HG03442 (cell line): ENCODE data around the gene AKAP9.
A peak's percentile ranks its signal among the peaks of the same experiment; 100 is the strongest.
"Not testable (repeated sequence)": the region's sequence is repeated elsewhere in the genome, so short reads cannot be mapped to it uniquely, and the experiment has no call there.

Source experiments
- ATAC-seq: cut with Tn5 transposase; IDR thresholded peaks from one replicate; pipeline ENCODE4 v1.9.1; 2021; ENCODE audit warnings: mild to moderate bottlenecking, moderate library complexity; ENCODE audit not compliant: unreplicated experiment

The AKAP9 gene

GRCh38 chr7:92131764-92132330 is 191.2 kb downstream of the AKAP9 start:
- no peak for ATAC-seq

DNA sequence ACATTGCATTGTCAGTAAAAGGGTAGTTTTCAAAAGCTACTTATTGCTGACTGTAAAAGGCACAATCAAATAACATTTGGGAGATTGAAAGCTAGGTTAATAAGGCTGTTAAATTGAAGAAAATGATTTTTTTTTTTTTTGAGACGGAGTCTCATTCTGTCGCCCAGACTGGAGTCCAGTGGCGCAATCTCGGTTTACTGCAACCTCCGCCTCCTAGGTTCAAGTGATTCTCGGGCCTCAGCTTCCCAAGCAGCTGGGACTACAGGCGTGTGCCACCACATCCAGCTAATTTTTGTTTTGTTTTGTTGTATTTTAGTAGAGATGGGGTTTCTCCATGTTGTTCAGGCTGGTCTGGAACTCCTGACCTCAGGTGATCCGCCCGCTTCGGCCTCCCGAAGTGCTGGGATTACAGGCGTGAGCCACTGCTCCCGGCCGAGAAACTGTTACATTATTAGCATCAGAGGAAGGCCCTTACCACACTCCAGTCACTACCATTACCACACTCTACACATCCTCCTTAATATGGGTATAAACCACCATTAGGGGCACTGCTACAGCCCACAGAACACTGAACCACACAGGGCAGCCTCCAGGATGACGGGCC is 192.6 kb downstream of the AKAP9 start:
- peak; percentile 7 for ATAC-seq

GRCh38 chr7:92133737-92134270 is 193.1 kb downstream of the AKAP9 start:
- ATAC-seq, result peak; percentile 23

GRCh38 chr7:92134271-92135051 is 193.8 kb downstream of the AKAP9 start, which contains the start of gene CYP51A1:
Gene CYP51A1 (minus strand): TSS chr7:92134477. CDS start chr7:92134364, 113 bp downstream.
- ATAC-seq, result peak; percentile 89

DNA sequence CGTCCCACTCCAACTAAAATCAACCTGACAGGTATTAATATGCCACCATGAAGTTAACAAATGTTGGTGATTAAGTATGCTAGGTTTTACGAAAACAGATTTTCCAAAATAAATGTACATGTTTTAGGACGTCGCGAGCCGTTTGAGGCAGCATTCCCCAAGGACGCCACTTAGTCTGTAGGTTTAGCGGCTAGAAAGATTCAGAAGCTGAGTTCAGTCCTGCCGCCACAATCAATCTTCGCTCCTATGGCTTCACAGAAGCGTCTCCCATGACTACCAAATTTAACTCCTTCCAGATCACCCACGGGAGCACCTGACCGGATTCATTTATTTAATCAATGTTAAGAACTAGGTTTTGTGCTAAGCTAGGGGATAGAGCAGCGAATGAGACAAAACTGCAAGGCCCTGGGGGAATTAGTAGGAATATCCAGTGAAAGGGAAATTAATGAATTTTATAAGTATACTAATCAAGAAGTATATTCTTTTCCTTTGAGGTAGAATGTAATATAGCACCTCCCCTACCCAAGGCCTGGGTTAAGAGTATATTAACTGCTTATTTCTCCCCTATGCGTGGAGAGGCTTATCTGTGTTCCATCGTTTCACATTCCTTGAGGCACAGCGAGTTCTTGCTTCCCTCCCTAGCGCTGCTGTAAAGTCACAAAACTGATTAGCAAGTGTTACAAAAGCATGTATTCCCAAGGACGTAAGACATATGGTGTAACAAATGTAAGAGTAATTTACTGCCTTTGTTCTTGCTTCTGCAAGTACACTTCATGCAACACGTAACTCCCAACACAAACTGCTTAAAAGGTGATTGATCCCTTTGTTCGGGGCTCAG is 194.6 kb downstream of the AKAP9 start:
- ATAC-seq, result no peak

DNA sequence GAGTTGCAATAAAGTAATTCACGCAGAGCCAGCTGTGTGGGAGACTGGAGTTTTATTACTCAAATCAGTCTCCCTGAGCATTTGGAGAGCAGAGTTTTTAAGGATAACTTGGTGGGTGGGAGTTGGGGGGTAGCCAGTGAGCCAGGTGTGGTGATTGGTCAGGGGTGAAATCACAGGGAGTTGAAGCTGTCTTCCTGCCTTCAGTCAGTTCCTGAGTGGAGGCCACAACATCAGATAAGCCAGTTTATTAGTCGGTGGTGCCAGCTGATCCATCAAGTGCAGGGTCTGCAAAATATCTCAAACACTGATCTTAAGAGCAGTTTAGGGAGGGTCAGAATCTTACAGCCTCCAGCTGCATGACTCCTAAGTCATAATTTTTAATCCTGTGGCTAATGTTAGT is 196.9 kb downstream of the AKAP9 start:
- no peak for ATAC-seq

DNA sequence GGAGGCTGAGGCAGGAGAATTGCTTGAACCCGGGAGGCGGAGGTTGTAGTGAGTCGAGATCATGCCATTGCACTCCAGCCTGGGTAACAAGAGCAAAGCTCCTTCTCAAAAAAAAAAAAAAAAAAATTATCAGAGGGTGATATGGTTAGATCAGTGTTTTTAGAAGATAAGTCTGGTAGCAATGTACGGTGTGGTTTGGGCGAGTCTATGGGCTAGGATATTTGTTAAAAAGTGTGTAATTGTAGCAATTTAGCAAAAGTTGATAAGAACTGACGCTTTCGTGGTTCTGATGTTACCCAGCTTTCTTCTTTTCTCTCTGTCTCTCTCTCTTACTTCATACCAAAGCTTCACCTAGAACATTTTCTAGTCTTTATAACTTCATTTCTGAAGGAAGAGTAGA is 200.5 kb downstream of the AKAP9 start:
- ATAC-seq, result no peak

- ATAC-seq, result not testable (repeated sequence)
These were observed 202.1 kb downstream of the AKAP9 start for GRCh38 chr7:92142791-92143190.

- not testable (repeated sequence) for ATAC-seq
These were observed 202.7 kb downstream of the AKAP9 start for GRCh38 chr7:92143192-92143880.

GRCh38 chr7:92149736-92150239 is 209.1 kb downstream of the AKAP9 start:
- ATAC-seq, result no peak

- ATAC-seq, result no peak
These were observed 209.9 kb downstream of the AKAP9 start for GRCh38 chr7:92150450-92151017.

GRCh38 chr7:92155108-92155739 is 214.6 kb downstream of the AKAP9 start:
- no peak for ATAC-seq

DNA sequence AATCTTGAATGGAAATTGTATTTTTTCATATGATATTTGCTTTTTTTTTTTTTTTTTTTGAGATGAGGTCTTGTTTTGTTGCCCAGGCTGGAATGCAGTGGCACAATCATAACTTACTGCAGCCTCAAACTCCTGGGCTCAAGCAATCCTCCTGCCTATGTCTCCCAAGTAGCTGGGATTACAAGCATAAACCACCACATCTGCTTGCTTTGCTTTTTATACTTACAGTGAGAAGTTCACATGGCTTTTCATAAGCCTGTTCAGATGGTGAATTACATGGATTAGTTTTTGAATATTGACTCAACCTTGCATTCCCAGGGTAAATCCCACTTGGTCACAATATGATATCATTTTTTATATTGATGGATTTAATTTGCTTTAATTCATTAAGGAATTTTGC is 216.3 kb downstream of the AKAP9 start:
- no peak for ATAC-seq

GRCh38 chr7:92158660-92159575 is 218.3 kb downstream of the AKAP9 start:
- ATAC-seq, result no peak
